SK-N-SH (cell line): ENCODE data around the gene PLGRKT. TPM values are rescaled to one million over a fixed set of nuclear protein-coding genes. Genes with fewer than 3 reads are reported as not detected.

Source experiments
- CTCF ChIA-PET: fragments of 300-600, 350-600 bp; formaldehyde crosslinking; extraction: SDS; loops from one replicate; lab custom pipeline; 2021; lab: Yijun Ruan, JAX
- POLR2A ChIA-PET: fragments of 350-600 bp; sonication (Branson Sonifier 250); formaldehyde crosslinking; extraction: SDS; loops from one replicate; lab custom pipeline; 2020; ENCODE audit warnings: antibody characterized with exemption, inconsistent platforms; lab: Yijun Ruan, JAX
- DNase-seq: peaks from one replicate; pipeline ENCODE4 v3.0.0; 2012
- H2AFZ ChIP-seq: fragments of 200-600 bp; sonication (generic); 2 replicates; pipeline ENCODE4 v1.8.1; 2016; ENCODE audit warnings: antibody characterized with exemption, mild to moderate bottlenecking, low read depth
- H3F3A ChIP-seq: fragments of 200-600 bp; sonication (generic); replicated peaks from 2 replicates; pipeline ENCODE3; 2016; ENCODE audit warnings: antibody characterized with exemption, mild to moderate bottlenecking; ENCODE audit not compliant: insufficient read depth
- H3K27ac ChIP-seq, 2 experiments: fragments of 200-500 bp in 1 of 2; fragments of 200-600 bp in 1 of 2; sonication (Bioruptor generic) in 1 of 2; sonication (generic), shearing (Covaris generic) in 1 of 2; 2 replicates each; pipeline versions ENCODE4 v1.5.1 to v1.6.1; 2014 to 2016; ENCODE audit warnings: low read depth in 2 of 2, inconsistent platforms in 1 of 2, low read length in 1 of 2, mild to moderate bottlenecking in 1 of 2, mixed read lengths in 1 of 2
- H3K27me3 ChIP-seq: fragments of 200-600 bp; sonication (generic), shearing (Covaris generic); 2 replicates; pipeline ENCODE4 v1.6.1; 2016; ENCODE audit warnings: mixed run types; ENCODE audit not compliant: insufficient read depth
- H3K36me3 ChIP-seq, 2 experiments: fragments of 200-500 bp in 1 of 2; fragments of 200-600 bp in 1 of 2; sonication (Bioruptor generic) in 1 of 2; sonication (generic) in 1 of 2; replicated peaks in 1 of 2; 2 replicates each; pipeline versions ENCODE3 to v1.5.1; 2014 to 2016; ENCODE audit warnings: low read length in 1 of 2, mild to moderate bottlenecking in 1 of 2; ENCODE audit not compliant: insufficient read depth in 2 of 2, control insufficient read depth in 1 of 2
- H3K4me1 ChIP-seq, 2 experiments: fragments of 200-500 bp in 1 of 2; fragments of 200-600 bp in 1 of 2; sonication (Bioruptor generic) in 1 of 2; sonication (generic), shearing (Covaris generic) in 1 of 2; 2 replicates each; pipeline versions ENCODE4 v1.5.1 to v1.6.1; 2014 to 2016; ENCODE audit warnings: low read depth in 1 of 2, low read length in 1 of 2, mixed run types in 1 of 2; ENCODE audit not compliant: insufficient read depth in 2 of 2, control insufficient read depth in 1 of 2
- H3K4me2 ChIP-seq: fragments of 200-600 bp; sonication (generic), shearing (Covaris generic); 2 replicates; pipeline ENCODE4 v1.6.1; 2017; ENCODE audit warnings: mixed run types
- H3K4me3 ChIP-seq, 2 experiments: fragments of 200-500 bp in 1 of 2; fragments of 200-600 bp in 1 of 2; sonication (Bioruptor generic) in 1 of 2; sonication (generic), shearing (Covaris generic) in 1 of 2; 2 replicates each; pipeline versions ENCODE4 v1.5.1 to v1.8.1; 2014 to 2016; ENCODE audit warnings: low read depth in 2 of 2, inconsistent platforms in 1 of 2, low read length in 1 of 2, mild to moderate bottlenecking in 1 of 2, mixed read lengths in 1 of 2, moderate library complexity in 1 of 2
- H3K79me2 ChIP-seq: fragments of 200-600 bp; sonication (generic); 2 replicates; pipeline ENCODE4 v1.8.1; 2017; ENCODE audit warnings: mild to moderate bottlenecking; ENCODE audit not compliant: insufficient read depth
- H3K9ac ChIP-seq: fragments of 200-600 bp; sonication (generic); 2 replicates; pipeline ENCODE4 v1.6.1; 2017; ENCODE audit warnings: mixed run types
- H3K9me2 ChIP-seq: fragments of 200-600 bp; sonication (generic); 2 replicates; pipeline ENCODE4 v1.6.1; 2017; ENCODE audit warnings: mixed run types
- H3K9me3 ChIP-seq: fragments of 200-600 bp; sonication (generic); 2 replicates; pipeline ENCODE4 v1.6.1; 2017; ENCODE audit warnings: mixed run types, mild to moderate bottlenecking, moderate library complexity
- H4K20me1 ChIP-seq: fragments of 200-600 bp; sonication (generic); 2 replicates; pipeline ENCODE4 v1.6.1; 2017; ENCODE audit warnings: mild to moderate bottlenecking, mixed run types; ENCODE audit not compliant: insufficient read depth
- ELF1 ChIP-seq: IDR thresholded peaks from 2 replicates; pipeline ENCODE4 v1.4.0; 2012
- FOSL2 ChIP-seq: IDR thresholded peaks from 2 replicates; pipeline ENCODE4 v1.4.0; 2012; ENCODE audit warnings: low read depth, mild to moderate bottlenecking, moderate library complexity, borderline replicate concordance
- FOXJ3 ChIP-seq: sonication (generic); formaldehyde crosslinking; IDR thresholded peaks from 2 replicates; pipeline ENCODE4 v1.5.1; 2020; ENCODE audit warnings: mild to moderate bottlenecking, missing genetic modification reagents
- FOXM1 ChIP-seq: IDR thresholded peaks from 2 replicates; pipeline ENCODE4 v1.4.0; 2012; ENCODE audit warnings: low read depth, mild to moderate bottlenecking
- GABPA ChIP-seq: IDR thresholded peaks from 2 replicates; pipeline ENCODE4 v1.4.0; 2012; ENCODE audit warnings: low read depth, mild to moderate bottlenecking
- MEF2A ChIP-seq: IDR thresholded peaks from 2 replicates; pipeline ENCODE4 v1.4.0; 2012; ENCODE audit warnings: low read depth, borderline replicate concordance
- POLR2AphosphoS5 ChIP-seq: IDR thresholded peaks from 2 replicates; pipeline ENCODE4 v1.6.1; 2012; ENCODE audit warnings: low read depth, low read length
- RAD21 ChIP-seq: IDR thresholded peaks from 2 replicates; pipeline ENCODE4 v1.6.1; 2012; ENCODE audit warnings: mild to moderate bottlenecking, low read length
- RCOR1 ChIP-seq: fragments of 150-350 bp; IDR thresholded peaks from 2 replicates; pipeline ENCODE4 v1.6.1; 2017; ENCODE audit warnings: antibody characterized with exemption, low read length
- RFX5 ChIP-seq: IDR thresholded peaks from 2 replicates; pipeline ENCODE4 v1.6.1; 2012; ENCODE audit warnings: mild to moderate bottlenecking, improper control_type of control experiment, low read length
- YY1 ChIP-seq: IDR thresholded peaks from 2 replicates; pipeline ENCODE4 v1.4.0; 2012; ENCODE audit warnings: low read depth, mild to moderate bottlenecking
- WGBS: methylation state at CpG from one replicate; pipeline ENCODE4 v1.1.6; 2017; ENCODE audit warnings: low lambda C conversion rate; 5-methylcytosine and 5-hydroxymethylcytosine counted together
- polyA plus RNA-seq, 3 experiments: library from polyadenylated mRNA; depleted of rRNA; stranded (reverse); fragments of >200 nt; gene quantifications; 2 replicates each; pipeline ENCODE4 v1.2.3, GENCODE V29; 2012
- TF ChIP-seq, protein P1 (sequence below): IDR thresholded peaks from 2 replicates; pipeline ENCODE4 v1.4.0; 2012; ENCODE audit warnings: low read depth, borderline replicate concordance
- TF ChIP-seq, protein P2 (sequence below): IDR thresholded peaks from 2 replicates; pipeline ENCODE4; 2012
- TF ChIP-seq, protein P3 (sequence below): fragments of 150-350 bp; IDR thresholded peaks from 2 replicates; pipeline ENCODE4 v1.6.1; 2017; ENCODE audit warnings: antibody characterized with exemption, low read length, low read depth, borderline replicate concordance
- TF ChIP-seq, protein P4 (sequence below): IDR thresholded peaks from 2 replicates; pipeline ENCODE4 v1.6.1; 2012; ENCODE audit warnings: mild to moderate bottlenecking, low read depth, low read length, moderate library complexity
- TF ChIP-seq, protein P5 (sequence below): IDR thresholded peaks from 2 replicates; pipeline ENCODE4 v1.4.0; 2012; ENCODE audit warnings: low read depth

The PLGRKT gene
- polyA plus RNA-seq, 1 of the 3 experiments (the other 2 are of a cell fraction): 11.4 TPM

DNA sequence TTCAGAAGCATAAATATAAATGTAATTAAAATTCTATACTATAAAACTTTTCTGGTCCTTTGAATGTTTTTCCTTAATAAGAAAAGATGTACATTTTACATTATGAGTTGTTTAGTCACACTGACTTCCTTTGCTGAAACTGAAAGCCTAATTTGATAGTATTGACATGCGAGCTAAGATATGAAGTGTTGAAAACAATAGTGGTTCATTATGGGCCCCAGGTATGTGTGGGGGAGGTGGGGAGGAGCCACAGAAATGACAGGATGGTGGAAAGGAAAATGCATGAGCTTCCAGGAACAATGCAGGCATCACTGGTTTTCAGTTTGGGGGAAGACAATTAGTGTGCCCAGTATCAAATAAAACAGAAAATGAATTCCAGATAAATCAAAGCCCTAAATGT lies 62.6 kb downstream of the PLGRKT start:
- Histone ChIP-seq H3K9me3 (no peaks in the 10 kb centered on the region), H3K4me1 (no peaks in the 10 kb centered on the region), H4K20me1 (no peaks in the 10 kb centered on the region), H3K27me3 (no peaks in the 10 kb centered on the region), H3K9me2 (no peaks in the 10 kb centered on the region), H2AFZ (no peak overlapping the region), H3K4me2 (no peak overlapping the region), H3K9ac (no peak overlapping the region), H3K27ac (no peak overlapping the region), H3K36me3 (peaks cover 0 to 4% of the 10 kb centered on the region in 2 experiments), H3K79me2 (no peaks in the 10 kb centered on the region), H3F3A (no peaks in the 10 kb centered on the region), H3K4me3 (no peak overlapping the region)
- no peak for DNase-seq
- CTCF ChIA-PET: interaction anchor here (0.7 to 1.0 kb wide), 2 partner anchors 12 to 42 kb away, joined by 3 read pairs; no protein-coding TSS in a partner anchor
- WGBS: 97% methylated on average over 1 of the region's 1 CpG
- POLR2A ChIA-PET: no interaction called here
- TF ChIP-seq RAD21 (no peak), FOXJ3 (CRISPR knock-in tag) (no peak), ELF1 (no peak), POLR2AphosphoS5 (no peak), FOSL2 (no peak), FOXM1 (no peak), RFX5 (no peak)
- TF ChIP-seq, protein P1, sequence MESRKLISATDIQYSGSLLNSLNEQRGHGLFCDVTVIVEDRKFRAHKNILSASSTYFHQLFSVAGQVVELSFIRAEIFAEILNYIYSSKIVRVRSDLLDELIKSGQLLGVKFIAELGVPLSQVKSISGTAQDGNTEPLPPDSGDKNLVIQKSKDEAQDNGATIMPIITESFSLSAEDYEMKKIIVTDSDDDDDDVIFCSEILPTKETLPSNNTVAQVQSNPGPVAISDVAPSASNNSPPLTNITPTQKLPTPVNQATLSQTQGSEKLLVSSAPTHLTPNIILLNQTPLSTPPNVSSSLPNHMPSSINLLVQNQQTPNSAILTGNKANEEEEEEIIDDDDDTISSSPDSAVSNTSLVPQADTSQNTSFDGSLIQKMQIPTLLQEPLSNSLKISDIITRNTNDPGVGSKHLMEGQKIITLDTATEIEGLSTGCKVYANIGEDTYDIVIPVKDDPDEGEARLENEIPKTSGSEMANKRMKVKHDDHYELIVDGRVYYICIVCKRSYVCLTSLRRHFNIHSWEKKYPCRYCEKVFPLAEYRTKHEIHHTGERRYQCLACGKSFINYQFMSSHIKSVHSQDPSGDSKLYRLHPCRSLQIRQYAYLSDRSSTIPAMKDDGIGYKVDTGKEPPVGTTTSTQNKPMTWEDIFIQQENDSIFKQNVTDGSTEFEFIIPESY: no peak
- TF ChIP-seq, protein P2, sequence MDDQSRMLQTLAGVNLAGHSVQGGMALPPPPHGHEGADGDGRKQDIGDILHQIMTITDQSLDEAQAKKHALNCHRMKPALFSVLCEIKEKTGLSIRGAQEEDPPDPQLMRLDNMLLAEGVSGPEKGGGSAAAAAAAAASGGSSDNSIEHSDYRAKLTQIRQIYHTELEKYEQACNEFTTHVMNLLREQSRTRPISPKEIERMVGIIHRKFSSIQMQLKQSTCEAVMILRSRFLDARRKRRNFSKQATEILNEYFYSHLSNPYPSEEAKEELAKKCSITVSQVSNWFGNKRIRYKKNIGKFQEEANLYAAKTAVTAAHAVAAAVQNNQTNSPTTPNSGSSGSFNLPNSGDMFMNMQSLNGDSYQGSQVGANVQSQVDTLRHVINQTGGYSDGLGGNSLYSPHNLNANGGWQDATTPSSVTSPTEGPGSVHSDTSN: no peak
- TF ChIP-seq, protein P3, sequence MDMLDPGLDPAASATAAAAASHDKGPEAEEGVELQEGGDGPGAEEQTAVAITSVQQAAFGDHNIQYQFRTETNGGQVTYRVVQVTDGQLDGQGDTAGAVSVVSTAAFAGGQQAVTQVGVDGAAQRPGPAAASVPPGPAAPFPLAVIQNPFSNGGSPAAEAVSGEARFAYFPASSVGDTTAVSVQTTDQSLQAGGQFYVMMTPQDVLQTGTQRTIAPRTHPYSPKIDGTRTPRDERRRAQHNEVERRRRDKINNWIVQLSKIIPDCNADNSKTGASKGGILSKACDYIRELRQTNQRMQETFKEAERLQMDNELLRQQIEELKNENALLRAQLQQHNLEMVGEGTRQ: no peak

DNA sequence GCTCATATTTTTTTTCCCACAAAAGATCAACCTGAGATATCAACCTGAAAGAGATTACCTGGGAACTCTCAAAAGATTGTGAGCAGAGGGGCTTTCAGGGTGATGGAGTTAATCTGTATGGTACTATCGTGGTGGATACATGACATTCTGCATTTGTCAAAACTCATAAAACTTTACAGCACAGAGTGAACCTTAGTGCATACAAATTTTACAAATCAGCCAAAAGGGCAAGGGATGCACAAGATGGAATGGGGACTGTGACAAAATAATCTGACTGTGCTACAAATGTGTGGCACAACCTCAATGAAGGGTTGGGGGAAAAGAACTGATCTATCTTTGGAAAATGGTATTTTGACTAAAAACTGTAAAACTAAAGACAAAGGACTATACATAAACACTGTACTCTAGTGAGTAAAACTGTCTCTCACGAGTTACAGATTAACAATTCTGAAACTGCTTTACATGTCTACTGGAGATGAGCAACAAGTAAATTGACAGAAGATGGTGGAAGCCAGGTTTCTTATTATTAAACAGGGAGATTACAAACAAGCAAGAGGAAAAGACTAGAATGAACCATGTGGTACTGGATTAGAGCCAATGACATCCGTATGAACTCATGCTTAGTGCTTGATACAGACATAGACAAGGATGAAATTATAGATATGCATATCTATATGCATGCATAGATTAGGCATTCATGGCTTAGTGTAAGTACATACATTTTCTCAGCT lies 73.3 kb downstream of the PLGRKT start:
- 87% methylated on average over 2 of the region's 3 CpGs for WGBS
- Histone ChIP-seq H3K9me2 (no peaks in the 10 kb centered on the region), H3K9ac (no peak overlapping the region), H3K36me3 (no peaks in the 10 kb centered on the region), H3K27ac (no peak overlapping the region), H3K4me3 (no peak overlapping the region), H3F3A (no peaks in the 10 kb centered on the region), H3K27me3 (no peaks in the 10 kb centered on the region), H3K4me1 (no peaks in the 10 kb centered on the region; a peak in 1 of 4 replicates), H3K79me2 (no peaks in the 10 kb centered on the region), H3K9me3 (no peaks in the 10 kb centered on the region), H3K4me2 (no peak overlapping the region), H4K20me1 (no peaks in the 10 kb centered on the region), H2AFZ (no peak overlapping the region)
- TF ChIP-seq YY1 (no peak), RCOR1 (no peak), MEF2A (no peak), GABPA (no peak), ELF1 (no peak)
- TF ChIP-seq, protein P2: no peak
- TF ChIP-seq, protein P4, sequence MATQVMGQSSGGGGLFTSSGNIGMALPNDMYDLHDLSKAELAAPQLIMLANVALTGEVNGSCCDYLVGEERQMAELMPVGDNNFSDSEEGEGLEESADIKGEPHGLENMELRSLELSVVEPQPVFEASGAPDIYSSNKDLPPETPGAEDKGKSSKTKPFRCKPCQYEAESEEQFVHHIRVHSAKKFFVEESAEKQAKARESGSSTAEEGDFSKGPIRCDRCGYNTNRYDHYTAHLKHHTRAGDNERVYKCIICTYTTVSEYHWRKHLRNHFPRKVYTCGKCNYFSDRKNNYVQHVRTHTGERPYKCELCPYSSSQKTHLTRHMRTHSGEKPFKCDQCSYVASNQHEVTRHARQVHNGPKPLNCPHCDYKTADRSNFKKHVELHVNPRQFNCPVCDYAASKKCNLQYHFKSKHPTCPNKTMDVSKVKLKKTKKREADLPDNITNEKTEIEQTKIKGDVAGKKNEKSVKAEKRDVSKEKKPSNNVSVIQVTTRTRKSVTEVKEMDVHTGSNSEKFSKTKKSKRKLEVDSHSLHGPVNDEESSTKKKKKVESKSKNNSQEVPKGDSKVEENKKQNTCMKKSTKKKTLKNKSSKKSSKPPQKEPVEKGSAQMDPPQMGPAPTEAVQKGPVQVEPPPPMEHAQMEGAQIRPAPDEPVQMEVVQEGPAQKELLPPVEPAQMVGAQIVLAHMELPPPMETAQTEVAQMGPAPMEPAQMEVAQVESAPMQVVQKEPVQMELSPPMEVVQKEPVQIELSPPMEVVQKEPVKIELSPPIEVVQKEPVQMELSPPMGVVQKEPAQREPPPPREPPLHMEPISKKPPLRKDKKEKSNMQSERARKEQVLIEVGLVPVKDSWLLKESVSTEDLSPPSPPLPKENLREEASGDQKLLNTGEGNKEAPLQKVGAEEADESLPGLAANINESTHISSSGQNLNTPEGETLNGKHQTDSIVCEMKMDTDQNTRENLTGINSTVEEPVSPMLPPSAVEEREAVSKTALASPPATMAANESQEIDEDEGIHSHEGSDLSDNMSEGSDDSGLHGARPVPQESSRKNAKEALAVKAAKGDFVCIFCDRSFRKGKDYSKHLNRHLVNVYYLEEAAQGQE: no peak
- TF ChIP-seq, protein P5, sequence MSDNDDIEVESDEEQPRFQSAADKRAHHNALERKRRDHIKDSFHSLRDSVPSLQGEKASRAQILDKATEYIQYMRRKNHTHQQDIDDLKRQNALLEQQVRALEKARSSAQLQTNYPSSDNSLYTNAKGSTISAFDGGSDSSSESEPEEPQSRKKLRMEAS: no peak
- DNase-seq: no peak
- ChIA-PET CTCF (no interaction called here), POLR2A (no interaction called here)
